HG02973 (cell line): Measurements from ENCODE around the gene CDK7.

Experiments
- ATAC-seq: cut with Tn5 transposase; IDR thresholded peaks from one replicate; pipeline ENCODE4 v1.9.1; 2021; ENCODE audit warnings: moderate library complexity; ENCODE audit not compliant: unreplicated experiment

Gene CDK7

DNA sequence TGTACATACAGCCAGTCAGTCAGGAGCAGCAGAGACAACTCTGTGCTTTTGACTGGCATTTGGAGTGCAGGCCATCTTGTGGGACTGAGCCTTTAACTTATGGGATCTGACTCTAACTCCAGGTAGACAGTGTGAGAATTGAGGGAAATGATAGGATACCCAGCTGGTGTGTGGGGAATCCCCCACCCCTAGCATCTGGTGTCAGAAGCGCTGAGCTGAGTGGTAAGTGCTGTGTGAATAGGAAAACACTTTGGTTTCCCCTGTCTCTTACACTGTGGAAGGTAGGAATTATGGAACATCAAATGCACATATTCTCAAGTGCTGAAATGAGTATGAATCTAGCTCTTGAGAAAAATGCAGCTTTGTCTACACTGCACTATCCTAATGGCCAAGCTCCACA is 54.0 kb downstream of the CDK7 start:
- no peak for ATAC-seq

DNA sequence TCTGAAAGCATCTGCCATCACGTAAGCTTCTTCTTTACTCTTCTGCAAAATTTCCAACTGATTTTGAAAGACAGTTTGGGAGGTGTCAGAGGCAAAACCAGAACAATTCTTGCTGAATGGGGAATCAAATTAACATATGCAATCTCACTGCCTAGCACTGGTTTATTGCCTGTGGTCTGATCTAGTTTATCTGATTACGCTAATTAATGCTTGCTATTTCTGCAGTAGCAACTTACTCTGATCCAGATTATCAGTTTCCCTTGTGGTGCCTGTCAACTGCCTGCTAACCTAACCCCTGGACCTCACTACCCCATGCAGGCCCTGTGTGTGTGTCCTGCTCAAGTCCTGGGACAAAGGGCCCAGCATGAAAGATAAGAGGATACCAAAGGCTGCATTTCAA is 57.6 kb downstream of the CDK7 start:
- ATAC-seq = no peak

DNA sequence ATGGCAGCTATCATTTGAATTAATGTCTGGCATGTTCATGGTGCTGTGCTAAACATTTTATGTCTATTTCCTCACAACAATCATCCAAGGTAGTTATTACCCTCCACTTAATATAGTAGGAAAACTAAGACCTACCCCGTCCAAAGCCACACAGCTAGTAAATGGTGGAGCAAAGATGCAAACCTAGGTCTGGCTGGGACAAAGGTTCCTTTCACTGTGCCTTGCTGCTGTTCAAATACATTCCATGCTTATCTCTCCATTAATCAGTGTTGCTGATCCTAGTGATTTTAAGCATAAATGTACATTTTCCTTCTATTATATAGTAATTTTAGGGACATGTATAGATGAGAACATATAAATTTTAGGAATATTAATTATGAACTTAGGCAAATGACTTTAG is 59.2 kb downstream of the CDK7 start:
- ATAC-seq = no peak

DNA sequence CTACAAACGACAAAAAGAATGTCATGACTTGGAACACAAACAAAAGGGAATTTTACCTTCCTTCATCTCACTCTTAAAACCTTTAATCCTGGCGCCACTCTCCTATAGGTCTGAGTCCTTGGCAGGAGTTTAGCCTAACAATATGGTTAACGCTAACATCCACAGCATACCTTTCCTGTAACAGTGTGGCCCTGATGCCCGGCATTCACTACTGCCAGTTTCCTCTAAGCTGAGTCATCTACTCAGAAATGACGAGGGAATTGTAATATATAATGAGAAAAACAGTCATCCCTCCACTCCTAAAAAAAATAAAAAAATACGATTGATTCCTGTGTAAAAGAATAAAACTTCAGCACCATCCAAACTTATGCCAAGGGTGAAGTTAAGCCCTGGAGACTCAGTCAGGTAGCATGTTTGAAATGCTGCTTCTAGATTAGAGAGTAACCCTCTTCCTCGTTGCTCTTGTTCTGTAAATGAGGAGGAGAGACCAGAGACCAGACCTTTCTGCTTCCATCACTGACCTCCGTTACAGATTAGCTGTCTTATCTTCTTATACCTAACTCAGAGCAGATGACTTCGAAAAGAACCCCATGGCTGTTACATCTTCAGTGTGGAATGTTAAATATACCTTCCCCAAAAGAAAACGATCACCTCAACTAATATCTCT is 60.5 kb downstream of the CDK7 start:
- no peak for ATAC-seq

DNA sequence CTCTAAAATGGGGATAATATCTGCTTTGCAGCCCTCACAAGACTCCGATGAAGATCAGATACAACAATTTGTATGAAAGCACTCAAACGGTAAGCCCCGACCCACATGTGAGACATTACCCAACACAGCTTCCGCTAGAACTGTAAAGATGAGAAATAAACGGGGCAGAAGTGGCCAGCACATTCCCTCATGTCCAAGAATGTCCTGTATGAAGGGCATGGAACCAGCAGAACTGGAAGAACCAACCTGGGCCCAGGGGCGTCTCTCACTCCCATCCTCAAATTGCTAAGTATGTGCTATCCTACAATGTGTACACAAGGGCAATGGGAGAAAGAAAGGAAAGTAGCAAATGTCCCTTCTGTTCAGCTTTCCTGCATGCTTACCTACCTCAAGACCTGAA is 64.9 kb downstream of the CDK7 start:
- no peak for ATAC-seq

DNA sequence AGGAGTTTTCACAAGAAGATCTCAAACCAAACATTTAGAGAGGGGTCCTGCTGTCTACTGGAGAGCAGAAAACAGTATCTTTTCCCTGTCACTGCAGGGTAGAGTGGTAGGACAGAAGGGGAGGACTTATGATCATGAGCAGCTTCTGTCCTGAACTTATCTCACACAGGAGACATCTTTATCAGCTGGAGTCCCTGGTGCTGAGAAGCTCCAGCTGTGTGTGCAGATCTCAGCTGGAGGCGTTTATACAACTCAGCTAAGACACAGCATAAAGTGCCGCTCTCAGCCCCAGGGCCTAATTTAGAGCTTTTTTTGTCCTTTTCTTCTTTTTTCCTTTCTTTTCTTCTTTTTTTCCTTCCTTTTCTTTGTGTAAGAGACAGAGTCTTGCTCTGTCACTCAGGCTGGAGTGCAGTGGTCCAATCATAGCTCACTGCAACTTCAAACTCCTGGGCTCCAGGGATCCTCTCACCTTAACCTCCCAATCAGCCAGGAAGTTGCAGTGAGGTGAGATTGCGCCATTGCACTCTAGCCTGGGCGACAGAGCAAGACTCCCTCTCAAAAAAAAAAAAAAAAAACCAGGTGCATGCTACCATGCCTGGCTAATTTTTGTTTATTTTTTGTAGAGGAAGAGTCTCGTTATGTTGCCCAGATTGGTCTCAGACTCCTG is 66.0 kb downstream of the CDK7 start:
- no peak for ATAC-seq

DNA sequence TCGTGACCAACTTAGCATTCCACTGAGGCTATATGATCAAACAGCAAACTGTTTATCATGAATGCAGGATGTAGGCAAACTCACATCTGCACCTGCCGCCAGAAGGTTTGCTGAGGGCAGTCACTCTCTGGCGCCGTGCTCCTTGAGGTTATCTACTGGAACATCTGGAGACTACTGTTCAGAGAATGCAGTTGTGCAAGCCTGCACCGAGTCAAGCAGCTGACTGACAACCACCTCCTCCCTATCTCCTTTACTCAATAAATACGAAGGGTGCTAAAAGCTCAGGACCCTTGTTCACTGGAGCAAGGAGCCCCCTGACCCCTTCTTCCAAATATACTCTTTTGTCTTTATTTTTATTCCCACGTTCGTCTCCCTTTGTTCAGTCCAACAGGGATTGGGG is 70.8 kb downstream of the CDK7 start:
- no peak for ATAC-seq

DNA sequence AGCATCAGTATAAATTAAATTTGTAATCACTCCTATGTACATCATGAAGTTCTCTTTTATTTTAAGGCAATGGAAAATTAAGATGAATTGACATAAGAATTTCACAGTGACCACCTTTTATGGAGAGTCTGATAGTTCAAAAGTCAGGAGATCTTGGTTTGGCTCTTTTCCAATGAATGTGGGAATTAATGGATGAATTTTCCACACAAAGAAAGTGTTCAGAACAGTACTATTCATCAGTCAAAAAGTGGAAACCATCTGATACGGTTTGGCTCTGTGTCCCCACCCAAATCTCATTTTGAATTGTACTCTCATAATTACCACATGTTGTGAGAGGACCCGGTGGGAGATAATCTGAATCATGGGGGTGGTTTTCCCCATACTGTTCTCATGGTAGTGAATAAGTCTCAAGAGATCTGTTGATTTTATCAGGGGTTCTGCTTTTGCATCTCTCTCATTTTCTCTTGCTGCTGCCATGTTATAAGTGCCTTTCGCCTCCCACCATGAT is 73.4 kb downstream of the CDK7 start:
- ATAC-seq = no peak

DNA sequence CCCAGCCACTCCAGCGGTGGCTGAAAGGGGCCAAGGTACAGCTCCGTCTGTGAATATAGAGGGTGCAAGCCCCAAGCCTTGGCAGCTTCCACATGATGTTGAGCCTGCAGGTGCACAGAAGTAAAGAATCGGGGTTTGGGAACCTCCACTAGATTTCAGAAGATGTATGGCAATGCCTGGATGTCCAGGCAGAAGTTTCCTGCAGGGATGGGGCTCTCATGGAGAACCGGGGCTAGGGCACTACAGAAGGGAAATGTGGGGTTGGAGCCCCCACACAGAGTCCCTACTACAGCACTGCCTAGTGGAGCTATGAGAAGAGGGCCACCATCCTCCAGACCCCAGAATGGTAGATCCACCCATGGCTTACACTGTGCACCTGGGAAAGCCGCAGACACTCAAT is 74.7 kb downstream of the CDK7 start:
- ATAC-seq = no peak

DNA sequence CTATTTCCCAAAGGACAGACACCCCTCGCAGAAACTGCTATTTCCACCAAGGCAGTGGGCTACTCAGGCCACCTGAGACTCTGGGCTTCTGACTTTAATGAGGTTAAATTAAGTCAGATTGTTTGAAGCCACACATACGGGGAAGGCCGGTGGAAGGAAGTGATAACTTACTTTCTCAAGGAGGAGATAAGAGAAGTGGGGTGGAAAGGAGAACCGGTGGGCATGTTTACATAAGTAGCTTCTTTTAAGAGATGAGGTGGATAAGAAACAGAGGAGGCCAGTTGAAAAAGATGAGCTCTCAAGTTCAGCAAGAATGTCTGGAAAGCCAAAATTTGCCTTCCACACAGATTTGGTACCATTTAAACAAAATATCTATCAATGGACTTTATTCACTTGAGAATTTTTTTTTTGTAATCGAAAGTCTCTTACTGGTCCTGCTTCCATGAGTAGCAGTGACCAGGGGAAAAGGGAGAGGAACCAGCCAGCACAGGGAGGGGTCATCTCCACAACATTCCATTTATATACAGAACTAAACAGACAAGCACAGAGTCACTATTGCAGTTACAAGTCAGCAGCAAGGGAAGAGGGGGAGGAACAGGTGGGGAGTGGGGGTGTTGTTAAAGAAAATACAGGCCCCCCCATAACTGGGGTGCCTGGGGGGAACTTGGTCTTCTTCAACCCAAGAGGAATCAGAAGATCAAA is 77.9 kb downstream of the CDK7 start:
- ATAC-seq = no peak

DNA sequence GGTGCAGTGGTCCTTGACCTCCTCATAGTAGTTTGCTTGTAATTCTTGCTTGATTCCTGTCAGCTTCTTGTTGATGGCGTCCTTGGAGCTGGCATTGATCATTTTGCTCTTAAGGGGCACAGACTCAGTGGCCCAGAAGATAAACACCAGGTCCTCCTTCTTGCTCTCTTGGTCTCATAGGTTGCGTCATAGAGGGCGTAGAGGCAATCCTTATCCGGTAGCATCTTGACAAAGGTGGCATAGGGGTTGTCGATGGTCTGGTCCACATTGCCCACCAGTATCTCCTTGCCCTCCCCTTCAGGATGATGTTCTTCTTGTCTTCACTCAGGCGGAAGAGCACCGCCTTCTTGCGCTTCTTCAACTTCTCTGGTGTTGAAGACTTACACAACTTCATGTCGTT is 78.7 kb downstream of the CDK7 start:
- no peak for ATAC-seq

DNA sequence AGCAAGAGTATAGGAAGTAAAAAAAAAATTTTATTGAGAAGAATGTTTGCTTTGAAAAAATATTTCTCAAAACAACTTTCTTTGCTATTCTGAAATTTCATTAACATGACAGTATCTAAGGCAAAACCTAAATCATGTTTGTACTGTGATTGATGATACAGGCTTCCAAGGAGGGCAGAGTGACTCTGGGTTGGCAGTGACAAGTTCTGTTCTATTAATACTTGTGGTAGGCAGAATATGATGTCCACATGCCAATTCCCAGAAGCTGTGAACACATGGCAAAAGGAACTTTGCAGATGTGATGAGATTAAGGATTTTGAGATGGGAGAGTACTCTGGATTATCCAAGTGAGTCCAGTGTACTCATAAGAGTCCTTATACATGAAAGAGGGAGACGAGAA is 81.3 kb downstream of the CDK7 start:
- ATAC-seq = no peak

DNA sequence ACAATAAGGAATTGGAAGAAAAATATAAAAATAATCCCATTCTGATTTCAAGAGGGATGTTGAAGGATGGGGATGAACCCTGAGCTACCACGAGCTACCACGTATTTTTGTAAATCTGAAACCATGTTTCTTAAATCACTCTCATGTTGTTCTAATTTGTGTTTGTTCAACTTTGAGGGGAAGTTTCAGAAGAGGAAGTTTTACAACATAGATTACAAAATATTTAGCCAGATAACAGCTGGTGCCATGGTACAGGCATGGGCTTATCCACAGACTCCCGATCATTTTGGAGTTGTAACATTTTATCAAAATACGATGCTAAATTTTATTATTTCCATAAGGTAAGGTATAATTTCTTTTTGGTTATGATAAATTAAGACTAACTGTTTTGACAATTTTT is 82.7 kb downstream of the CDK7 start:
- no peak for ATAC-seq

DNA sequence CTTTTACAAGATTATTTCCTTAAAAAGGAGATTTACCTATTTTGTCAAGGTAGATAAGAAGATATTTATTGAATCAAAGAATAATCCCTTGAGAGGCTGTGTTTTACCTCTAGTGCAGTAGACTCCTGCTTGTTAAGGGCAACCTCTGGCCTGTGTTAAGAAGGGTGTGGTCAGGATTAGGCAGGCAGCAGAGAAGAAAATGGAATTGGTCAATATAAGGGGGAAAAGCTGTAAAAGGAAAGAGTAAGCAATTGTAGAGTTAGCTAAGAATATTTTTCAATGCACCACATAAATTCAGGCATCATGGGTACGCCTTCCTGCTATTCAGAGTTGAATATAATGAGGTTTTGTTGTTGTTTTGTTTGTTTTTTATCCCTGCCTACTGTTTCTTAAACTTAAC is 91.7 kb downstream of the CDK7 start:
- ATAC-seq = no peak
